Vagina (tissue), 2 donors: Measurements from ENCODE around the gene ASB16.

Experiments used
- POLR2A ChIP-seq, 2 donors: fragments of 450-650 bp; IDR thresholded peaks; one replicate each; pipeline ENCODE4 v1.6.1; 2017; ENCODE audit warnings: antibody characterized with exemption in 2 of 2, mild to moderate bottlenecking in 2 of 2, moderate library complexity in 2 of 2
- POLR2AphosphoS5 ChIP-seq, 2 donors: sonication (generic); formaldehyde crosslinking; IDR thresholded peaks; one replicate each; pipeline ENCODE4 v1.9.0; 2017; ENCODE audit warnings: antibody characterized with exemption in 2 of 2, mild to moderate bottlenecking in 2 of 2, low read depth in 1 of 2; ENCODE audit not compliant: insufficient read depth in 1 of 2
- TF ChIP-seq, protein P1 (sequence below), 3 experiments: fragments of 450-650 bp in 2 of 3; fragments of 200-600 bp in 1 of 3; sonication (generic) in 1 of 3; IDR thresholded peaks; one replicate each; pipeline ENCODE4 v1.5.1; 2017 to 2019; ENCODE audit warnings: antibody characterized with exemption in 3 of 3, mild to moderate bottlenecking in 2 of 3, moderate library complexity in 2 of 3

DNA sequence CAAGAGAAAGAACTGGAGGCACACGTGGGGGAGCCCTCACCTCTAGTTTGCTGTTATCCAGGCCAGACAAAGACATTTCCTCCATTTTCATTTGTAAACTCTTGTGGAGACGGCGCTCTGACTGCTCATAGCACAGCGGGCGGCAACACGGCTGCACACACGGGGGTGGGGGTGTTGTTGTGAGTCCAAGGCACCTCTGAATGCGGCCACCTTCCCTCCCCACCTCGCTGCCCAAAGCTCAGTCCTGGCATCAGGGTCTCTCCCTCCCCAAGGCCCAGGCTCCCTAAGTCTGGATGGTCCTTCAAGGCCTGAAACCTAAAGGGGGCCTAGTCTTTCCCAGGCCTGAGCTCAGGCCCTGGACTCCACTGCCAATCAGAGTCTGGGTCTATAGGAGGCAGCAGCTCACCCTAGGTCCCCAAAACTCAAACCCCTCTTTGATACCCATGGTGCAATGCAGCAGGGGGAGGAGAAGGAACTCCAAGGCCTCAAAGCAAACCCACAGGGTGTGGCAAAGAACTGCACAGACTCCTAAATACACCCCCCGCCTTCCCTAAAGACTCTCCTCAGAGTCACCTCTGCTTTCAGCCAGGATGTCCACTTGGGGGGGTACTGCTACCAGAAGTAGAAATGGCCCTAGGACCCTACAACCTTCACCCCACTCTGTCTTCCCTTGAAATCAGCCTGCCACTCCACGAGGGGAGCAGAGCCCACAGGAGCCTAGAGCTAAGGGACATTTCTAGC lies 27.6 kb downstream of the ASB16 start:
- TF ChIP-seq, protein P1, sequence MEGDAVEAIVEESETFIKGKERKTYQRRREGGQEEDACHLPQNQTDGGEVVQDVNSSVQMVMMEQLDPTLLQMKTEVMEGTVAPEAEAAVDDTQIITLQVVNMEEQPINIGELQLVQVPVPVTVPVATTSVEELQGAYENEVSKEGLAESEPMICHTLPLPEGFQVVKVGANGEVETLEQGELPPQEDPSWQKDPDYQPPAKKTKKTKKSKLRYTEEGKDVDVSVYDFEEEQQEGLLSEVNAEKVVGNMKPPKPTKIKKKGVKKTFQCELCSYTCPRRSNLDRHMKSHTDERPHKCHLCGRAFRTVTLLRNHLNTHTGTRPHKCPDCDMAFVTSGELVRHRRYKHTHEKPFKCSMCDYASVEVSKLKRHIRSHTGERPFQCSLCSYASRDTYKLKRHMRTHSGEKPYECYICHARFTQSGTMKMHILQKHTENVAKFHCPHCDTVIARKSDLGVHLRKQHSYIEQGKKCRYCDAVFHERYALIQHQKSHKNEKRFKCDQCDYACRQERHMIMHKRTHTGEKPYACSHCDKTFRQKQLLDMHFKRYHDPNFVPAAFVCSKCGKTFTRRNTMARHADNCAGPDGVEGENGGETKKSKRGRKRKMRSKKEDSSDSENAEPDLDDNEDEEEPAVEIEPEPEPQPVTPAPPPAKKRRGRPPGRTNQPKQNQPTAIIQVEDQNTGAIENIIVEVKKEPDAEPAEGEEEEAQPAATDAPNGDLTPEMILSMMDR (IDR thresholded peaks at IDR 0.05): no peak
- TF ChIP-seq POLR2A (IDR thresholded peaks at IDR 0.05) (no peak), POLR2AphosphoS5 (IDR thresholded peaks at IDR 0.05; ENCODE audit: insufficient read depth in 1 of 2, low read depth in 1 of 2) (no peak)
